Naive B cell (primary cell): ENCODE results near the gene CNTN5. TPM values are rescaled to one million over a fixed set of nuclear protein-coding genes. Genes with fewer than 3 reads are reported as not detected.
"Not testable (repeated sequence)": the region's sequence is repeated elsewhere in the genome, so short reads cannot be mapped to it uniquely, and the experiment has no call there.

ENCODE experiments used
- ATAC-seq, 2 donors: fragments of 150-1000 bp; cut with Tn5 transposase; 2 replicates each; pipeline ENCODE4 v1.10.0; 2021; ENCODE audit warnings: low read depth in 2 of 2, mild to moderate bottlenecking in 2 of 2, moderate library complexity in 2 of 2
- DNase-seq: peaks from one replicate; pipeline ENCODE4 v3.0.0; 2022
- H3K27ac Mint-ChIP-seq, 6 donors: one replicate each; pipeline ENCODE4 v1.8.0; 2020 to 2022; ENCODE audit warnings: mild to moderate bottlenecking in 6 of 6, mixed read lengths in 6 of 6, moderate library complexity in 5 of 6, inconsistent platforms in 2 of 6
- H3K27me3 Mint-ChIP-seq, 3 donors: one replicate each; pipeline ENCODE4 v1.8.0; 2021 to 2022; ENCODE audit warnings: mixed read lengths in 3 of 3, mild to moderate bottlenecking in 1 of 3
- H3K36me3 Mint-ChIP-seq, 2 donors: one replicate each; pipeline ENCODE4 v1.8.0; 2020 to 2022; ENCODE audit warnings: mixed read lengths in 2 of 2, inconsistent platforms in 1 of 2, mild to moderate bottlenecking in 1 of 2
- H3K4me1 Mint-ChIP-seq, 3 donors: one replicate each; pipeline ENCODE4 v1.8.0; 2020 to 2022; ENCODE audit warnings: mixed read lengths in 3 of 3, inconsistent platforms in 1 of 3, mild to moderate bottlenecking in 1 of 3, moderate library complexity in 1 of 3
- H3K4me3 Mint-ChIP-seq, 8 donors: one replicate each; pipeline ENCODE4 v1.8.0; 2020 to 2022; ENCODE audit warnings: mild to moderate bottlenecking in 8 of 8, mixed read lengths in 8 of 8, moderate library complexity in 8 of 8, inconsistent platforms in 2 of 8
- H3K9me3 Mint-ChIP-seq, 7 donors: one replicate each; pipeline ENCODE4 v1.8.0; 2020 to 2022; ENCODE audit warnings: mixed read lengths in 7 of 7, mild to moderate bottlenecking in 5 of 7, inconsistent platforms in 2 of 7, moderate library complexity in 1 of 7
- polyA plus RNA-seq, 6 donors: library from polyadenylated mRNA; unstranded; fragments of 300-500 nt; fragmentation: Illumina TruSeq; gene quantifications; one replicate each; pipeline ENCODE4 v1.2.3, GENCODE V29; 2021; ENCODE audit warnings: low read depth in 6 of 6

CNTN5 gene
- polyA plus RNA-seq, 6 donors from 2014 or later: not detected

DNA sequence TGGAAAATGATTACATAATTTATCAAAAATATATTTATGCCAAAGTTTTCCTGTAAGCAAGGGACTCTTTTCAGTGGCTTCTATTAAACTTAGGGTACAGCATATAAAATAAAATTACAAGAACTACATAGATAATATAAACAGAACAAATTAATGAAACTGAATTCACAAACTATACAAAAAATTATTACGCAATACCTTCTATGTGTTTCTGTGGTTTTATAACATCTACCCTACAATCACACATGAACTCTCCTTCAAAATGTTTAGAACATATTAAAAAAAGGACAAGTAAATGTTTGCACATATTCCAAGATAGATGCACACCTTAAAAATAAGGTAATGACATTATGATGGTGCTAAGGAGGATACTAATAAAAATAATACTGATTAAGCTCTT, 235.9 kb downstream of the CNTN5 start:
- no peak for DNase-seq
- no peaks in the 10 kb centered on the region for H3K4me1 Mint-ChIP-seq
- no peaks in the 10 kb centered on the region for H3K27me3 Mint-ChIP-seq
- ATAC-seq: no peak
- H3K9me3 Mint-ChIP-seq: peaks cover 0 to 4% (median 0%) of the 10 kb centered on the region in 7 donors
- H3K36me3 Mint-ChIP-seq: no peaks in the 10 kb centered on the region
- H3K27ac Mint-ChIP-seq: no peak overlapping the region
- no peak overlapping the region for H3K4me3 Mint-ChIP-seq

- Mint-ChIP-seq H3K27me3 (no peaks in the 10 kb centered on the region), H3K27ac (no peak overlapping the region), H3K4me3 (no peak overlapping the region), H3K4me1 (no peaks in the 10 kb centered on the region), H3K9me3 (peaks cover 0 to under 1% (median 0%) of the 10 kb centered on the region in 7 donors), H3K36me3 (no peaks in the 10 kb centered on the region)
- DNase-seq (no peak), ATAC-seq (no peak)
Measured at GRCh38 chr11:99257131-99257530, 236.4 kb downstream of the CNTN5 start.

- Mint-ChIP-seq H3K9me3 (no peaks in the 10 kb centered on the region), H3K4me3 (no peak overlapping the region), H3K4me1 (no peaks in the 10 kb centered on the region), H3K27ac (no peak overlapping the region), H3K36me3 (no peaks in the 10 kb centered on the region), H3K27me3 (no peaks in the 10 kb centered on the region)
- DNase-seq: no peak
- no peak for ATAC-seq
Measured at GRCh38 chr11:99260696-99261095, 239.9 kb downstream of the CNTN5 start.

DNA sequence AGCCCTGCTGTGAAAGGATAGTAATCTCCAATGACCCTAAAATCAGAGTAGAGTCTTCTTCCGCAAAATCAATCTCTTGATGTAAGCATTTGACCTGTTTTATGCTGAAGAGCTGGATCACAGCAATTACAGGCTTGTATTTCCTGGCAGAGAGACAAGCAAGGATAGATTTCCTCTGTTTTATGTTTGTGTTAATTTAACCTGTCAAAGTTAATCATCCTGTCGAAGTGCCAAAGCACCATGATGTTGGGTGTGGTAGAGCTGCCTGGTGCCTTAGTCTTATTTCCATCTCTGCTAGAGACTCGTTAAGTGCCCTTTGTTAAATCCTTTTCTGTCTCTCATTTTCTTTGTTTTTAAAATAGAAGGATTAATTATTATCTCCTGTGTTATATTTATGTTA, 248.1 kb downstream of the CNTN5 start:
- Mint-ChIP-seq H3K36me3 (no peaks in the 10 kb centered on the region), H3K4me3 (no peak overlapping the region), H3K9me3 (peaks cover 0 to 5% (median 0%) of the 10 kb centered on the region in 7 donors), H3K4me1 (no peaks in the 10 kb centered on the region), H3K27me3 (no peaks in the 10 kb centered on the region), H3K27ac (no peak overlapping the region)
- ATAC-seq (no peak), DNase-seq (no peak)

GRCh38 chr11:99271527-99271926, 250.8 kb downstream of the CNTN5 start:
- no peaks in the 10 kb centered on the region for H3K27me3 Mint-ChIP-seq
- H3K27ac Mint-ChIP-seq: no peak overlapping the region
- no peaks in the 10 kb centered on the region for H3K4me1 Mint-ChIP-seq
- no peak for ATAC-seq
- no peak overlapping the region for H3K4me3 Mint-ChIP-seq
- peaks cover 0 to 5% (median 0%) of the 10 kb centered on the region in 7 donors for H3K9me3 Mint-ChIP-seq
- H3K36me3 Mint-ChIP-seq: no peaks in the 10 kb centered on the region
- DNase-seq: no peak

GRCh38 chr11:99275521-99275920, 254.8 kb downstream of the CNTN5 start:
- no peak overlapping the region for H3K4me3 Mint-ChIP-seq
- H3K27ac Mint-ChIP-seq: no peak overlapping the region
- DNase-seq (no peak), ATAC-seq (no peak)
- H3K9me3 Mint-ChIP-seq: no peaks in the 10 kb centered on the region
- H3K4me1 Mint-ChIP-seq: no peaks in the 10 kb centered on the region
- H3K36me3 Mint-ChIP-seq: no peaks in the 10 kb centered on the region
- H3K27me3 Mint-ChIP-seq: no peaks in the 10 kb centered on the region

- no peaks in the 10 kb centered on the region for H3K36me3 Mint-ChIP-seq
- no peak for ATAC-seq
Measured at GRCh38 chr11:99277281-99277680, 256.5 kb downstream of the CNTN5 start.

GRCh38 chr11:99279266-99279665, 258.5 kb downstream of the CNTN5 start:
- no peak overlapping the region for H3K27ac Mint-ChIP-seq
- H3K27me3 Mint-ChIP-seq: no peaks in the 10 kb centered on the region
- H3K36me3 Mint-ChIP-seq: no peaks in the 10 kb centered on the region
- DNase-seq (no peak), ATAC-seq (no peak)
- no peak overlapping the region for H3K4me3 Mint-ChIP-seq
- no peaks in the 10 kb centered on the region for H3K4me1 Mint-ChIP-seq
- H3K9me3 Mint-ChIP-seq: no peaks in the 10 kb centered on the region

More at GRCh38 chr11:99277281-99277680, 256.5 kb downstream of the CNTN5 start:
- no peak for DNase-seq
- Mint-ChIP-seq H3K9me3 (no peaks in the 10 kb centered on the region), H3K27ac (no peak overlapping the region), H3K4me1 (no peaks in the 10 kb centered on the region), H3K27me3 (no peaks in the 10 kb centered on the region), H3K4me3 (no peak overlapping the region)

- no peaks in the 10 kb centered on the region for H3K27me3 Mint-ChIP-seq
- no peaks in the 10 kb centered on the region for H3K9me3 Mint-ChIP-seq
- DNase-seq: no peak
- H3K27ac Mint-ChIP-seq: no peak overlapping the region
- H3K4me1 Mint-ChIP-seq: no peaks in the 10 kb centered on the region
- no peak for ATAC-seq
- H3K4me3 Mint-ChIP-seq: no peak overlapping the region
- no peaks in the 10 kb centered on the region for H3K36me3 Mint-ChIP-seq
Measured at GRCh38 chr11:99281331-99281730, 260.6 kb downstream of the CNTN5 start.

GRCh38 chr11:99297925-99298324, 277.2 kb downstream of the CNTN5 start:
- H3K27ac Mint-ChIP-seq, H3K4me1 Mint-ChIP-seq, H3K36me3 Mint-ChIP-seq, ATAC-seq, DNase-seq, H3K4me3 Mint-ChIP-seq, H3K27me3 Mint-ChIP-seq: not testable (repeated sequence)
- H3K9me3 Mint-ChIP-seq: peaks cover 0 to 24% (median 5%) of the 10 kb centered on the region in 7 donors

GRCh38 chr11:99307510-99308088, 286.9 kb downstream of the CNTN5 start:
- no peak for DNase-seq
- Mint-ChIP-seq H3K36me3 (no peaks in the 10 kb centered on the region), H3K27me3 (no peaks in the 10 kb centered on the region), H3K4me3 (no peak overlapping the region), H3K9me3 (peaks cover 0 to 4% (median 0%) of the 10 kb centered on the region in 7 donors), H3K27ac (no peak overlapping the region), H3K4me1 (no peaks in the 10 kb centered on the region)
- ATAC-seq: no peak

DNA sequence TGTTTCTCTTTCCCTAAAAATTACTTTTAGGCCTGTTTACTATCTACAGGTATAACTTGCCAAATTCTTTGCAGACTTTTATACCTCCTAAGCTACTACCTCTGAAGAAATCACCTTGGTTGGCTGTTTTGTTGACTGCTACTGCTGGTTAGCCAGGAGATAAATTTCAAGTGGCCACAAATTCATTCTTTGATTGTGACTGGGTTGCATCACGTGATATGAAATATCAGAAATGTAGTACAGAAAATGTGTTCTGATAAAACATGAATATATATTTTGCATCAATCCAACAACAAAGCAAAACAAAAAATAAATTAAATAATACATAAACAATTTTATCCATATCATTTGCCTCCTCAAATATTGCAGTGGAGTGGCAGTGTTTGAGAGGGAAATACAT, 291.1 kb downstream of the CNTN5 start:
- H3K9me3 Mint-ChIP-seq: peaks cover 0 to 1% (median 0%) of the 10 kb centered on the region in 7 donors
- no peaks in the 10 kb centered on the region for H3K36me3 Mint-ChIP-seq
- no peaks in the 10 kb centered on the region for H3K27me3 Mint-ChIP-seq
- no peak overlapping the region for H3K4me3 Mint-ChIP-seq
- no peaks in the 10 kb centered on the region for H3K4me1 Mint-ChIP-seq
- H3K27ac Mint-ChIP-seq: no peak overlapping the region
- DNase-seq: no peak
- no peak for ATAC-seq

GRCh38 chr11:99316776-99317520, 296.2 kb downstream of the CNTN5 start:
- H3K9me3 Mint-ChIP-seq: peaks cover 0 to 6% (median 0%) of the 10 kb centered on the region in 7 donors

GRCh38 chr11:99320769-99321290, 300.1 kb downstream of the CNTN5 start:
- ATAC-seq (no peak), DNase-seq (no peak)
- Mint-ChIP-seq H3K27ac (no peak overlapping the region), H3K9me3 (peaks cover 0 to 9% (median 0%) of the 10 kb centered on the region in 7 donors), H3K36me3 (no peaks in the 10 kb centered on the region), H3K4me3 (no peak overlapping the region), H3K4me1 (no peaks in the 10 kb centered on the region), H3K27me3 (no peaks in the 10 kb centered on the region)

More at GRCh38 chr11:99316776-99317520, 296.2 kb downstream of the CNTN5 start:
- Mint-ChIP-seq H3K4me1 (no peaks in the 10 kb centered on the region), H3K27ac (no peak overlapping the region), H3K36me3 (no peaks in the 10 kb centered on the region), H3K4me3 (no peak overlapping the region), H3K27me3 (no peaks in the 10 kb centered on the region)
- ATAC-seq (no peak), DNase-seq (no peak)
